ENCODE results near the gene KDM2A. TPM values are rescaled to one million over a fixed set of nuclear protein-coding genes. Genes with fewer than 3 reads are reported as not detected.

KDM2A gene
- 43.1 and 82.4 TPM in 2 replicates for total RNA-seq

GRCh38 chr11:67118801-67119584 is at the start of gene KDM2A:
TSS of gene KDM2A (plus strand) at chr11:67119263. CDS start at chr11:67121317, 2,054 bp downstream.

GRCh38 chr11:67266449-67267187 is 147.6 kb downstream of the KDM2A start, which contains the start of gene GRK2:
TSS of gene GRK2 (plus strand) at chr11:67266473. CDS start at chr11:67266700, 227 bp downstream.

DNA sequence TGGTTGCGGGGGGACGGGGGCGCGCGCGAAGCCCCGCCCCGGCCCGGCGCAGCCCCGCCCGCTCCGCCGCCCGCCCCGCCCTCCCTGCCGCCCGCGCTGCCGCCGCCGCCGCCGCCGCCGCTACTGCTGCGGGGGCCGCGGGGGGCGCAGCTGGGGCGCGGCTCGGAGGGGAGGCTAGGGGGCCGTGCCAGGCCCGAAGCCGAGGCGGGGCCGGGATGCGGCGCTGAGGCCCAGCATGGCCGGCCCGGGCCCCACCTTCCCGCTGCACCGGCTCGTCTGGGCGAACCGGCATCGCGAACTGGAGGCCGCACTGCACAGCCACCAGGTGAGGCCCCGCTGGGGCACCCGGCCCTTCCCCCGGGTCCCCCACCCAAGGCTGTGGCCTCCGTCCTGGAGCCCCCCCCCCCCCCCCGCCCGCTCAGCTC is 170.2 kb downstream of the KDM2A start, which contains the start of gene ANKRD13D:
ANKRD13D (plus strand) TSS at position 78 of the 425 bp plus-strand sequence; CDS start at position 236, 158 bp downstream.

DNA sequence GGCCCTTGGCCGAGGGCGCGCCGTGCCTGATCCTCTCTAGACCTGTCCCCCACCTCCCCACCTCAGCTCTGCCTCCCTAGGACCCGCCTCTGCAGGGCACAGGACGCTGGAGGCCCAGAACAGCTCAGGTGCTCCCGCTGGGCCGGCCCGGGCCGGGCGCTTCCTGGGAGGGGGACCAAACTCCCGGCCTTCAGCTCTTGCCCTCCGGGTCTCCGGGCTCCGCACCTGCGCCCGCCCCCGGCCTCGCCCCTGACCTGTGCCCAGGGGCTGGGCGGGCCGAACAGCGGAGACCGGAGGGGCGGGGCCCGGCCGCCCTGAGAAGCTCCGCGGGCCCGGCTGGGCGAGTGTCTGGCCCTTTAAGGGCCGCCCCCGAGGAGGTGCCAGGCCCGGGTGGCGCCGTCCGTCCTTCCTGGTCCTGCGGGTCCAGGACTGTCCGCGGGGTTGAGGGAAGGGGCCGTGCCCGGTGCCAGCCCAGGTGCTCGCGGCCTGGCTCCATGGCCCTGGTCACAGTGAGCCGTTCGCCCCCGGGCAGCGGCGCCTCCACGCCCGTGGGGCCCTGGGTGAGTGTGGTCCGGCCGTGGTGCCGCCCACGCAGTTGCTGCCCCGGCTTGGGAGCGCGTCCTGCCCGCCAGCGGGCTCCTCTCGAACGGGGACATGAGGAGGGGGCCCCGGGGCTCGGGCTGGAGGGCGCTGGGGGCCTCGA is 184.2 kb downstream of the KDM2A start, which contains the start of gene SSH3:
SSH3 (plus strand) TSS at position 399 of the 703 bp plus-strand sequence; CDS start at position 495, 96 bp downstream.

Other genes starting within 250 kb of the KDM2A start
- gene PC, start 160.9 kb upstream of the KDM2A start, total RNA-seq = 12.3 and 19.2 TPM in 2 replicates
- gene C11orf86, start 144.0 kb upstream of the KDM2A start, total RNA-seq = not detected in 2 replicates
- 0.34 and 10.2 TPM in 2 replicates for gene SYT12, start 96.1 kb upstream of the KDM2A start, total RNA-seq
- 106 and 199 TPM in 2 replicates for gene RHOD, start 62.4 kb upstream of the KDM2A start, total RNA-seq
- 66.6 and 96.4 TPM in 2 replicates for gene GRK2, start 147.2 kb downstream of the KDM2A start, total RNA-seq
- 34.9 and 57.0 TPM in 2 replicates for gene ANKRD13D, start 170.0 kb downstream of the KDM2A start, total RNA-seq
- gene SSH3, start 184.3 kb downstream of the KDM2A start, total RNA-seq = 26.0 and 46.7 TPM in 2 replicates
- 28.0 and 29.8 TPM in 2 replicates for gene POLD4, start 234.3 kb downstream of the KDM2A start, total RNA-seq